T-cell (primary cell): ENCODE results near the gene TRMT13. TPM values are rescaled to one million over a fixed set of nuclear protein-coding genes. Genes with fewer than 3 reads are reported as not detected.

ENCODE experiments used
- ATAC-seq, 4 experiments: fragments of 200-7000 bp in 3 of 4; fragments of 150-1000 bp in 1 of 4; cut with Tn5 transposase; replicated peaks in 1 of 4; 1 replicate in 3 of 4; 2 replicates in 1 of 4; pipeline ENCODE4 v1.10.0; 2021; ENCODE audit warnings: moderate library complexity in 3 of 4, mild to moderate bottlenecking in 2 of 4, moderate number of reproducible peaks in 1 of 4
- CTCF ChIA-PET, 2 donors: fragments of 300-600 bp; sonication (Branson Sonifier 250); formaldehyde crosslinking; loops; one replicate each; lab custom pipeline; 2022; ENCODE audit warnings: antibody characterized with exemption in 2 of 2; lab: Charles Lee
- POLR2A ChIA-PET, 2 donors: fragments of 300-600 bp; sonication (Branson Sonifier 250); formaldehyde crosslinking; loops; one replicate each; lab custom pipeline; 2022; ENCODE audit warnings: antibody characterized with exemption in 2 of 2; lab: Charles Lee
- DNase-seq, 35 experiments: peaks; one replicate each; pipeline versions ENCODE4 v3.0.0 to v3.0.0-alpha.2; 2013 to 2023
- H3K27ac ChIP-seq: one replicate; pipeline ENCODE4 v1.5.1; 2013; ENCODE audit warnings: low read length
- H3K27me3 ChIP-seq, 2 experiments: replicated peaks in 1 of 2; 1 replicate in 1 of 2; 2 replicates in 1 of 2; pipeline versions ENCODE4 v1.6.1 to v1.7.0; 2013; ENCODE audit warnings: low read length in 1 of 2, mixed read lengths in 1 of 2; ENCODE audit not compliant: control insufficient read depth in 2 of 2, insufficient read depth in 2 of 2; ENCODE audit errors: extremely low read depth in 1 of 2
- H3K36me3 ChIP-seq, 2 donors: 1 replicate in 1 of 2; 2 replicates in 1 of 2; pipeline versions ENCODE4 v1.6.1 to v1.7.0; 2013; ENCODE audit warnings: low read length in 1 of 2; ENCODE audit not compliant: control insufficient read depth in 2 of 2, insufficient read depth in 1 of 2; ENCODE audit errors: extremely low read depth in 1 of 2
- H3K4me1 ChIP-seq, 2 experiments: 1 replicate in 1 of 2; 2 replicates in 1 of 2; pipeline versions ENCODE4 v1.6.1 to v1.7.0; 2013; ENCODE audit warnings: low read length in 2 of 2, mixed read lengths in 1 of 2; ENCODE audit not compliant: insufficient read depth in 2 of 2, control insufficient read depth in 1 of 2; ENCODE audit errors: extremely low read depth in 1 of 2
- H3K4me3 ChIP-seq, 2 donors: 1 replicate in 1 of 2; 2 replicates in 1 of 2; pipeline versions ENCODE4 v1.5.1 to v1.7.0; 2013; ENCODE audit warnings: mild to moderate bottlenecking in 2 of 2, low read length in 1 of 2, moderate library complexity in 1 of 2; ENCODE audit not compliant: control insufficient read depth in 1 of 2; ENCODE audit errors: extremely low read depth in 1 of 2
- H3K9me3 ChIP-seq: 2 replicates; pipeline ENCODE4 v1.7.0; 2013
- H3K27ac Mint-ChIP-seq, 2 donors: one replicate each; pipeline ENCODE4 v1.8.0; 2020 to 2021; ENCODE audit warnings: mild to moderate bottlenecking in 2 of 2, mixed read lengths in 2 of 2
- H3K27me3 Mint-ChIP-seq, 2 donors: one replicate each; pipeline ENCODE4 v1.8.0; 2021 to 2022; ENCODE audit warnings: mixed read lengths in 2 of 2
- H3K36me3 Mint-ChIP-seq: one replicate; pipeline ENCODE4 v1.8.0; 2021; ENCODE audit warnings: mixed read lengths
- H3K4me1 Mint-ChIP-seq, 3 donors: one replicate each; pipeline ENCODE4 v1.8.0; 2020 to 2022; ENCODE audit warnings: mixed read lengths in 3 of 3, mild to moderate bottlenecking in 1 of 3
- H3K4me3 Mint-ChIP-seq, 3 donors: one replicate each; pipeline ENCODE4 v1.8.0; 2020 to 2022; ENCODE audit warnings: mild to moderate bottlenecking in 3 of 3, mixed read lengths in 3 of 3, moderate library complexity in 3 of 3
- H3K9me3 Mint-ChIP-seq, 3 donors: one replicate each; pipeline ENCODE4 v1.8.0; 2020 to 2022; ENCODE audit warnings: mixed read lengths in 3 of 3
- WGBS: methylation state at CpG from one replicate; pipeline ENCODE4 v1.1.5; 2013; ENCODE audit warnings: missing lambda C conversion rate; ENCODE audit not compliant: insufficient coverage; 5-methylcytosine and 5-hydroxymethylcytosine counted together
- total RNA-seq, 35 experiments: library from RNA in 6 of 35; stranded (reverse) in 6 of 35; fragments of 120-200 nt in 1 of 35; gene quantifications; one replicate each; pipeline versions ENCODE4 v1.2.1 to v1.2.4 and lab custom pipeline; 2013 to 2026

Gene TRMT13
- 10 to 100 TPM; 15.9 to 36.1 (median 33.0) TPM for total RNA-seq
- 37.4 TPM for total RNA-seq (2013)
- 12.5 to 59.2 (median 36.7) reads per million in 29 experiments for total RNA-seq (lab: John Stamatoyannopoulos, UW)

GRCh38 chr1:100132566-100133477 lies at the start of gene TRMT13, which contains the start of gene SASS6:
Gene TRMT13, plus strand, starts transcription at chr1:100133163. Its CDS starts 6 bp downstream, at chr1:100133169.
Gene SASS6, minus strand, starts transcription at chr1:100132930. Its CDS starts 116 bp downstream, at chr1:100132814.
- POLR2A ChIA-PET = interaction anchor here in 1 of 2 donors (0.6 to 1.0 kb wide), 5 partner anchors 117 to 326 kb away, joined by 3 to 4 read pairs (median 4); partner anchors contain the start of gene DBT

GRCh38 chr1:100087396-100087795 lies 45.6 kb upstream of the TRMT13 start:
- ChIA-PET POLR2A (interaction anchor here in 1 of 2 donors (0.6 kb wide), 1 partner anchor 268 kb away, joined by 3 read pairs; no protein-coding TSS in a partner anchor), CTCF (interaction anchor here in 1 of 2 donors (0.6 kb wide), 1 partner anchor 296 kb away, joined by 3 read pairs; no protein-coding TSS in a partner anchor)
- no peaks in the 10 kb centered on the region for H3K27me3 ChIP-seq
- H3K27ac ChIP-seq = no peak overlapping the region
- peaks cover 0 to 17% of the 10 kb centered on the region in 2 donors for H3K36me3 ChIP-seq
- no peaks in the 10 kb centered on the region for H3K9me3 Mint-ChIP-seq
- no peaks in the 10 kb centered on the region for H3K4me1 ChIP-seq
- H3K27me3 Mint-ChIP-seq = no peaks in the 10 kb centered on the region
- no CpG with 5 or more reads among the region's 1 CpG for WGBS
- peaks cover 18% of the 10 kb centered on the region for H3K36me3 Mint-ChIP-seq
- H3K4me3 ChIP-seq = no peak overlapping the region
- no peak for ATAC-seq
- no peak for DNase-seq
- no peak overlapping the region for H3K27ac Mint-ChIP-seq
- H3K9me3 ChIP-seq = no peaks in the 10 kb centered on the region
- no peak overlapping the region for H3K4me3 Mint-ChIP-seq
- H3K4me1 Mint-ChIP-seq = no peaks in the 10 kb centered on the region

More at GRCh38 chr1:100132566-100133477, at the start of gene TRMT13, which contains the start of gene SASS6:
- Histone ChIP-seq H3K4me3 (peak within 1 kb of the TSS; percentile 96 to 99), H3K27ac (peak within 1 kb of the TSS; percentile 61), H3K36me3 (peaks cover 0 to 11% of the 10 kb centered on the region in 2 donors), H3K4me1 (peaks cover 12 to 15% of the 10 kb centered on the region in 2 experiments), H3K27me3 (no peaks in the 10 kb centered on the region), H3K9me3 (no peaks in the 10 kb centered on the region)
- Mint-ChIP-seq H3K27ac (peak within 1 kb of the TSS; percentile 96 to 98), H3K4me3 (peak within 1 kb of the TSS; percentile 96 to 99 (median 99)), H3K4me1 (peaks cover 30 to 43% (median 42%) of the 10 kb centered on the region in 3 donors), H3K27me3 (no peaks in the 10 kb centered on the region), H3K9me3 (no peaks in the 10 kb centered on the region), H3K36me3 (peaks cover 3% of the 10 kb centered on the region)
- ATAC-seq (peak; percentile 95 to 98 (median 96)), DNase-seq (peak; percentile 78 to 96 (median 94))
- under 1% methylated on average over 48 of the region's 57 CpGs for WGBS
- CTCF ChIA-PET = interaction anchor here in 1 of 2 donors (0.9 kb wide), 1 partner anchor 133 kb away, joined by 3 read pairs; the partner anchor contains the start of gene RTCA

GRCh38 chr1:100089082-100089481 lies 43.9 kb upstream of the TRMT13 start:
- Mint-ChIP-seq H3K9me3 (no peaks in the 10 kb centered on the region), H3K36me3 (peaks cover 29% of the 10 kb centered on the region), H3K4me1 (no peaks in the 10 kb centered on the region), H3K27ac (peak overlapping the region in 1 of 2 donors; percentile 11), H3K4me3 (no peak overlapping the region), H3K27me3 (no peaks in the 10 kb centered on the region)
- Histone ChIP-seq H3K27me3 (no peaks in the 10 kb centered on the region), H3K27ac (no peak overlapping the region), H3K4me3 (no peak overlapping the region), H3K9me3 (no peaks in the 10 kb centered on the region), H3K36me3 (peaks cover 0 to 15% of the 10 kb centered on the region in 2 donors), H3K4me1 (no peaks in the 10 kb centered on the region)
- DNase-seq (no peak), ATAC-seq (no peak)
- ChIA-PET CTCF (no interaction called here), POLR2A (no interaction called here)
- no CpG with 5 or more reads among the region's 1 CpG for WGBS

GRCh38 chr1:100090471-100090870 lies 42.5 kb upstream of the TRMT13 start:
- H3K9me3 Mint-ChIP-seq = no peaks in the 10 kb centered on the region
- Histone ChIP-seq H3K27ac (no peak overlapping the region), H3K4me3 (no peak overlapping the region), H3K9me3 (no peaks in the 10 kb centered on the region), H3K27me3 (no peaks in the 10 kb centered on the region), H3K36me3 (peaks cover 0 to 18% of the 10 kb centered on the region in 2 donors), H3K4me1 (no peaks in the 10 kb centered on the region)
- no peaks in the 10 kb centered on the region for H3K27me3 Mint-ChIP-seq
- no peak overlapping the region for H3K4me3 Mint-ChIP-seq
- H3K4me1 Mint-ChIP-seq = no peaks in the 10 kb centered on the region
- POLR2A ChIA-PET = no interaction called here
- peaks cover 33% of the 10 kb centered on the region for H3K36me3 Mint-ChIP-seq
- CTCF ChIA-PET = no interaction called here
- no CpG with 5 or more reads among the region's 3 CpGs for WGBS
- DNase-seq (no peak), ATAC-seq (no peak)
- no peak overlapping the region for H3K27ac Mint-ChIP-seq

- no peak for DNase-seq
- Mint-ChIP-seq H3K9me3 (no peaks in the 10 kb centered on the region), H3K36me3 (peaks cover 35% of the 10 kb centered on the region), H3K4me1 (no peaks in the 10 kb centered on the region), H3K27me3 (no peaks in the 10 kb centered on the region), H3K27ac (no peak overlapping the region), H3K4me3 (no peak overlapping the region)
- Histone ChIP-seq H3K4me3 (no peak overlapping the region), H3K4me1 (no peaks in the 10 kb centered on the region), H3K9me3 (no peaks in the 10 kb centered on the region), H3K27me3 (no peaks in the 10 kb centered on the region), H3K27ac (no peak overlapping the region), H3K36me3 (peaks cover 0 to 29% of the 10 kb centered on the region in 2 donors)
- ATAC-seq = no peak
- WGBS = no CpG with 5 or more reads among the region's 1 CpG
- ChIA-PET CTCF (no interaction called here), POLR2A (no interaction called here)
Observed at GRCh38 chr1:100100202-100100601, 32.8 kb upstream of the TRMT13 start.

- Mint-ChIP-seq H3K4me1 (no peaks in the 10 kb centered on the region), H3K9me3 (no peaks in the 10 kb centered on the region), H3K36me3 (peaks cover 32% of the 10 kb centered on the region), H3K4me3 (no peak overlapping the region), H3K27ac (no peak overlapping the region), H3K27me3 (no peaks in the 10 kb centered on the region)
- Histone ChIP-seq H3K4me3 (no peak overlapping the region), H3K27me3 (no peaks in the 10 kb centered on the region), H3K27ac (no peak overlapping the region), H3K9me3 (no peaks in the 10 kb centered on the region), H3K36me3 (peaks cover 0 to 35% of the 10 kb centered on the region in 2 donors), H3K4me1 (no peaks in the 10 kb centered on the region)
- WGBS = 100% methylated on average over 1 of the region's 2 CpGs
- ChIA-PET POLR2A (no interaction called here), CTCF (no interaction called here)
- ATAC-seq = no peak
- no peak for DNase-seq
Observed at GRCh38 chr1:100101564-100101963, 31.4 kb upstream of the TRMT13 start.
